GM06990 (cell line): ENCODE measurements around the gene PTPN7.
A peak's percentile ranks its signal among the peaks of the same experiment; 100 is the strongest.

Source experiments
- DNase-seq: peaks from one replicate; pipeline ENCODE4 v3.0.0-alpha.2; 2011; ENCODE audit not compliant: insufficient read length; ENCODE audit errors: extremely low read depth
- H3K27me3 ChIP-seq: replicated peaks from 2 replicates; pipeline ENCODE4 v1.6.0; 2011; ENCODE audit warnings: low read length; ENCODE audit not compliant: control insufficient read depth, insufficient read depth
- H3K36me3 ChIP-seq: 2 replicates; pipeline ENCODE4 v1.5.1; 2011; ENCODE audit warnings: low read length; ENCODE audit not compliant: control insufficient read depth, insufficient read depth
- H3K4me3 ChIP-seq: replicated peaks from 2 replicates; pipeline ENCODE4 v1.5.1; 2011; ENCODE audit warnings: low read depth, mild to moderate bottlenecking, control low read depth, low read length
- TF ChIP-seq, protein P1 (sequence below): IDR thresholded peaks from 2 replicates; pipeline ENCODE4 v1.5.1; 2011; ENCODE audit warnings: low read length, control low read depth, mild to moderate bottlenecking, inconsistent platforms; ENCODE audit not compliant: insufficient read depth, poor library complexity, severe bottlenecking

Gene PTPN7

DNA sequence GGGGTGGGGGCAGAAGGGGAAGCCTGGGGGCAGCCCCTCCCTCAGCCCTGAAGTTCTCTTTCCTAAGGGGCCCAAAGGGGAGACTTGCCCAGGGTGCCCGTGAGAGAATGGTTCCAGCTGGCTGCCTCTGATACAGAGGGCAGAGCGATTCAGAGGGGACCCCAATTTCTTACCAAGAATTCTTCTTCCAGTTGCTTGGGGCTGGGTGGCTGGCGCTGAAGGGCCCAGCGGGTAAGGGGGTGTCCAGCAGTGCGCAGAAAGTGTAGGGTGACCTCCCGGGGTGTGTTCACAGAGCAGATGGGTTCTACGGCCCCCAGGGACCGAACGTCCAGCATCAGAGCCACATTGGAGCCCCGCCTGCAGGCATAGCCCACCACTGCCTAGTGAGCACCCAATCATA lies 2.5 kb downstream of the PTPN7 start:
- DNase-seq, result no peak
- no peak overlapping the region for H3K4me3 ChIP-seq
- peaks cover 28% of the 10 kb centered on the region for H3K36me3 ChIP-seq
- no peaks in the 10 kb centered on the region for H3K27me3 ChIP-seq
- TF ChIP-seq, protein P1, sequence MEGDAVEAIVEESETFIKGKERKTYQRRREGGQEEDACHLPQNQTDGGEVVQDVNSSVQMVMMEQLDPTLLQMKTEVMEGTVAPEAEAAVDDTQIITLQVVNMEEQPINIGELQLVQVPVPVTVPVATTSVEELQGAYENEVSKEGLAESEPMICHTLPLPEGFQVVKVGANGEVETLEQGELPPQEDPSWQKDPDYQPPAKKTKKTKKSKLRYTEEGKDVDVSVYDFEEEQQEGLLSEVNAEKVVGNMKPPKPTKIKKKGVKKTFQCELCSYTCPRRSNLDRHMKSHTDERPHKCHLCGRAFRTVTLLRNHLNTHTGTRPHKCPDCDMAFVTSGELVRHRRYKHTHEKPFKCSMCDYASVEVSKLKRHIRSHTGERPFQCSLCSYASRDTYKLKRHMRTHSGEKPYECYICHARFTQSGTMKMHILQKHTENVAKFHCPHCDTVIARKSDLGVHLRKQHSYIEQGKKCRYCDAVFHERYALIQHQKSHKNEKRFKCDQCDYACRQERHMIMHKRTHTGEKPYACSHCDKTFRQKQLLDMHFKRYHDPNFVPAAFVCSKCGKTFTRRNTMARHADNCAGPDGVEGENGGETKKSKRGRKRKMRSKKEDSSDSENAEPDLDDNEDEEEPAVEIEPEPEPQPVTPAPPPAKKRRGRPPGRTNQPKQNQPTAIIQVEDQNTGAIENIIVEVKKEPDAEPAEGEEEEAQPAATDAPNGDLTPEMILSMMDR, result no peak

DNA sequence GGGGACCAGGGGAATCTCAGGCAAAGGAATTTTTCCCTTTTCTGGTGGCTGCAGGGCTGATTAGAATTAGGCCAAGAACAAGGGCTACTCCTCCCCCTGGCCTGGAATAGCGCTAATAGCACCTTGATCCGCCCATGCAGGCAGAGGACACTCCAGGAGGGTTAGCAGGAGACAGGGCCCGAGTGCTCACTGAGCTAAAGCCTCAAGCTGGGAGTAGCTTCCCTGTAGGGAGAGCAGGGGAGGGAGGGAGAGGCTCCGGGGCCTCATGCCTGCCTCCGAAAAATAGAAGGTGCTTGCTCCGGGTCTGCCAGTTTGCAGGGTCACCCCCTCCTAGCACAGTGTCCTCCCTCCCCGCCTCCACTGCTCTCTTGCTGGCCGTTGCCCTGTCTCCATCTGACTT lies 3.8 kb downstream of the PTPN7 start:
- no peak for DNase-seq
- H3K4me3 ChIP-seq, result no peak overlapping the region
- H3K27me3 ChIP-seq, result no peaks in the 10 kb centered on the region
- peaks cover 34% of the 10 kb centered on the region for H3K36me3 ChIP-seq
- TF ChIP-seq, protein P1, result no peak

DNA sequence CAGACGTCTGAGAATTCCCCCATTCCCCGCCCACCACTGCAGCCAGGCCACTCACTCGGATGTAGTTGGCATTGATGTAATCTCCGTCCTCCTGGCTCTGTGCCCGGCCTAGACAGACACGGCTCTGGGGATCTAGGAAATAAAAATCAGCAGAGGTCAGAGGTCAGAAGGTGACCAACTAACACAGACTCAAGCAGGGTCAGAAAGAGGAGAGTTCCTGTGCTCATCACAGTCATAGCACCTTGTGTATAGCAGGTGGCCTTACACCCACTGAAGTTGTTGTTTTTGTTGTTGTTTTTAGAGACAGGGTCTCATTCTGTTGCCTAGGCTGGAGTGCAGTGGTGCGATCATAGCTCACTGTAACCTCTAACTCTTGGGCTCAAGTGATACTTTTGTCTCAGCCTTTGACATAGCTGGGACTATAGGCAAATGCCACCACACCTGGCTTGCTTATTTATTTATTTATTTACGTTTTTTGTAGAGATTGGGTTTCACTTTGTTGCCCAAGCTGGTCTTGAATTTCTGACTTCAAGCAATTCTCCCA lies 4.9 kb downstream of the PTPN7 start:
- DNase-seq, result no peak
- Histone ChIP-seq H3K4me3 (no peak overlapping the region), H3K27me3 (no peaks in the 10 kb centered on the region), H3K36me3 (peaks cover 41% of the 10 kb centered on the region)
- TF ChIP-seq, protein P1, result no peak

DNA sequence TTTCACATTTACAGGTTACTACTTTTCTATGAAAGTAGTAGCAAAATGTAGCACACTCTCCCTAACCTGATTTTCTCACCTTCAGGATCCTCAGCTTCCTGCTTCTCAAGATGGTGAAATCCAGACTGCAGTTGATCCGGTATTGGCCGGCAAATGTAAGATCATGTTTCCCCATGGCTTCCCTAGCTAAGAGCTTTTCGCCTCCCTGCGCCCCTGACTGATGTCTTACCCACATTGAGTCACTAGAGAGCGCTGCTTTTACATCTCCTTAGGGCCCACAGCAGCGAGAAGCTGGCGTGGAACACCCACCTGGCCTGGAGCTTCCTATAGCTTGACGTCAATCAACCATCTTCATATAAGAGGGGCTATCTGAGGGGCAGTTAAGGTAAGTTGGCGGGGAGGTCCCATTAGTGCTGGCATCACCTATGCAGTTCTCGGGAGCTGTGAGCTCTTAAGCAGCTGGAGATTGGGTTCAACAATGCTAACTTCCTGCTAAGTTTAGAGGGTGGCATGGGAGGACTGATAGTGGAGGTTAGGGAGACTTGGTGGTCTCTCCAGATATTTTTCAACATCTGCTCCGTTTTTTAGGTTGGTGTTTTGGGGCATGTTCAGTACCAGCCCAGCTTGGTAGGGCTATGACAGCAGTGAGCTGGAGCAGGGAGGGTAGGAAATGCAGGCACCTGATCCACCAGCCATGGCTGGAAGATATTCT lies 5.5 kb downstream of the PTPN7 start:
- Histone ChIP-seq H3K36me3 (peaks cover 46% of the 10 kb centered on the region), H3K27me3 (no peaks in the 10 kb centered on the region), H3K4me3 (no peak overlapping the region)
- no peak for DNase-seq
- TF ChIP-seq, protein P1, result peak; percentile 70

DNA sequence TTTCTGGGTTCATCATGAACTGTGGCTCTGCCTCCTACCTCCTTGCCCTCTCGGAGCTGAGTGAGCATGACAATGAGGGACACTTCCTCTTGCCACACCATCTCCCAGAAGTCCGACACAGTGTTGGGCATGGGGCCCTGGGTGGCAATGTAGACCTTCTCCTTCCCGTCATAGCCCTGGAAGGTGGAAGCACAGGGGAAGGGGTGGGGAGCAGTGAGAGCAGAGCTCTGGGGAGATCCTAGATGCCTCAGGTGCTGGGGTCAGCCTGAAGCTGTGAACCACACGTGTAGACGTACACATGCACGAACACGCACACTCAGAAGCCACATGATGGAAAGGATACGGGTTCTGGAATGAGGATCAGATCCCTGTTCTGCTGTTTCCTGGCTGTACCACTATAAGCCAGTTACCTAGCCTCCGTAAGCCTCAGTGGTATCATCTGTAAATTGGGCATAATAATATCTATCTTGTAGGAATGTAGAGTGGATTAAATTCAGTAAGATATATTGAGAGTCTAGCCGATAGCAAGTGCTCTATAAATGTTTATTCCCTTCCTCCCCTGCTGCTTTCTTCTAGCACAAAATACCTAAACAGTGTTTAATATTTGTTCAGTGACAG lies 6.1 kb downstream of the PTPN7 start:
- DNase-seq, result no peak
- TF ChIP-seq, protein P1, result no peak
- Histone ChIP-seq H3K27me3 (no peaks in the 10 kb centered on the region), H3K36me3 (peaks cover 46% of the 10 kb centered on the region), H3K4me3 (no peak overlapping the region)
